Hepatocyte (in vitro differentiated cells): ENCODE results near the gene PRADC1. TPM values are rescaled to one million over a fixed set of nuclear protein-coding genes. Genes with fewer than 3 reads are reported as not detected.
"Not testable (repeated sequence)": the region's sequence is repeated elsewhere in the genome, so short reads cannot be mapped to it uniquely, and the experiment has no call there.

Experiments
- DNase-seq: peaks from one replicate; pipeline ENCODE4 v3.0.0-alpha.2; 2016; ENCODE audit warnings: low spot score
- H2AFZ ChIP-seq: fragments of 200-600 bp; sonication (generic); 2 replicates; pipeline ENCODE4 v1.6.0; 2016; ENCODE audit warnings: antibody characterized with exemption, mild to moderate bottlenecking
- H3K27ac ChIP-seq: fragments of 200-600 bp; sonication (generic); 2 replicates; pipeline ENCODE4 v1.5.1; 2016; ENCODE audit warnings: mild to moderate bottlenecking
- H3K27me3 ChIP-seq: fragments of 200-600 bp; sonication (generic); 2 replicates; pipeline ENCODE4 v1.6.1; 2016
- H3K36me3 ChIP-seq: fragments of 200-600 bp; sonication (generic); replicated peaks from 2 replicates; pipeline ENCODE4 v1.5.1; 2016; ENCODE audit warnings: low read depth; ENCODE audit not compliant: insufficient read depth
- H3K4me1 ChIP-seq: fragments of 200-600 bp; sonication (generic); 2 replicates; pipeline ENCODE4 v1.5.1; 2016; ENCODE audit warnings: mild to moderate bottlenecking, moderate library complexity; ENCODE audit not compliant: insufficient read depth
- H3K4me2 ChIP-seq: fragments of 200-600 bp; sonication (generic); 2 replicates; pipeline ENCODE4 v1.6.0; 2016
- H3K4me3 ChIP-seq: fragments of 200-600 bp; sonication (generic); 2 replicates; pipeline ENCODE4 v1.5.1; 2016; ENCODE audit warnings: mild to moderate bottlenecking
- H3K79me2 ChIP-seq: fragments of 200-600 bp; sonication (generic); 2 replicates; pipeline ENCODE4 v1.6.0; 2017; ENCODE audit warnings: mild to moderate bottlenecking
- H3K9me2 ChIP-seq: fragments of 200-600 bp; sonication (generic); replicated peaks from 2 replicates; pipeline ENCODE4 v1.6.0; 2017; ENCODE audit warnings: mild to moderate bottlenecking; ENCODE audit not compliant: insufficient read depth
- H3K9me3 ChIP-seq: fragments of 200-600 bp; sonication (generic); 2 replicates; pipeline ENCODE4 v1.5.1; 2016; ENCODE audit warnings: low read depth, mild to moderate bottlenecking
- H4K20me1 ChIP-seq: fragments of 200-600 bp; sonication (generic); 2 replicates; pipeline ENCODE4 v1.6.0; 2016; ENCODE audit warnings: mild to moderate bottlenecking; ENCODE audit not compliant: insufficient read depth, poor library complexity, severe bottlenecking
- CTCF ChIP-seq: fragments of 200-600 bp; sonication (generic); IDR thresholded peaks from 2 replicates; pipeline ENCODE4 v1.5.1; 2016; ENCODE audit warnings: antibody characterized with exemption, mild to moderate bottlenecking; ENCODE audit not compliant: poor library complexity
- EZH2 ChIP-seq: fragments of 200-600 bp; sonication (generic); IDR thresholded peaks from 2 replicates; pipeline ENCODE4 v1.6.1; 2016; ENCODE audit warnings: antibody characterized with exemption, mild to moderate bottlenecking, borderline replicate concordance
- EZH2phosphoT487 ChIP-seq: fragments of 200-600 bp; sonication (generic); IDR thresholded peaks from one replicate; pipeline ENCODE4 v1.6.1; 2018; ENCODE audit warnings: antibody characterized with exemption, mild to moderate bottlenecking, low read depth, moderate library complexity; ENCODE audit not compliant: unreplicated experiment, severe bottlenecking
- WGBS: methylation state at CpG from one replicate; pipeline ENCODE4 v1.1.6; 2016; ENCODE audit warnings: low lambda C conversion rate; ENCODE audit errors: missing lambda C conversion rate; 5-methylcytosine and 5-hydroxymethylcytosine counted together
- polyA plus RNA-seq: library from polyadenylated mRNA; unstranded; fragments of >200 nt; fragmentation: Nextera tagmentation; extraction: Ambion mirVana; gene quantifications from 2 replicates; pipeline ENCODE4 v1.2.1, GENCODE V29; 2016
- total RNA-seq: library from RNA; depleted of rRNA; stranded (reverse); fragments of >200 nt; gene quantifications from 2 replicates; pipeline ENCODE4 v1.2.3, GENCODE V29; 2014

Gene PRADC1
- total and polyA plus RNA-seq, 2 experiments from 2014 or later, result 36.6 to 39.7 TPM

- Histone ChIP-seq H3K79me2 (no peaks in the 10 kb centered on the region), H3K4me2 (no peak overlapping the region), H3K36me3 (no peaks in the 10 kb centered on the region), H3K27ac (no peak overlapping the region), H4K20me1 (no peaks in the 10 kb centered on the region), H2AFZ (no peak overlapping the region), H3K4me3 (no peak overlapping the region), H3K9me2 (no peaks in the 10 kb centered on the region), H3K27me3 (peaks cover 18% of the 10 kb centered on the region), H3K4me1 (peaks cover 6% of the 10 kb centered on the region), H3K9me3 (no peaks in the 10 kb centered on the region)
- DNase-seq, result no peak
- no peak for TF ChIP-seq EZH2
- no peak for TF ChIP-seq CTCF
- no peak for TF ChIP-seq EZH2phosphoT487
- 94% methylated on average over 16 of the region's 16 CpGs for WGBS
These were observed 30.7 kb upstream of the PRADC1 start for GRCh38 chr2:73263540-73264331.

GRCh38 chr2:73262691-73263429 lies 29.8 kb upstream of the PRADC1 start:
- not testable (repeated sequence) for H3K79me2 ChIP-seq, H3K9me2 ChIP-seq, H2AFZ ChIP-seq, H3K4me1 ChIP-seq, H3K4me3 ChIP-seq, H3K4me2 ChIP-seq, H3K27me3 ChIP-seq, H4K20me1 ChIP-seq, DNase-seq, H3K9me3 ChIP-seq, H3K27ac ChIP-seq, H3K36me3 ChIP-seq
- 95% methylated on average over 18 of the region's 18 CpGs for WGBS

- no peaks in the 10 kb centered on the region for H3K36me3 ChIP-seq
- no peak overlapping the region for H3K27ac ChIP-seq
- H3K9me2 ChIP-seq, result no peaks in the 10 kb centered on the region
- no peaks in the 10 kb centered on the region for H4K20me1 ChIP-seq
- H3K79me2 ChIP-seq, result no peaks in the 10 kb centered on the region
- no peak for TF ChIP-seq CTCF
- TF ChIP-seq EZH2, result no peak
- TF ChIP-seq EZH2phosphoT487, result no peak
- no peaks in the 10 kb centered on the region for H3K9me3 ChIP-seq
- H3K4me2 ChIP-seq, result no peak overlapping the region
- H3K4me3 ChIP-seq, result no peak overlapping the region
- DNase-seq, result no peak
- WGBS, result 91% methylated on average over 4 of the region's 4 CpGs
- no peaks in the 10 kb centered on the region for H3K4me1 ChIP-seq
- H2AFZ ChIP-seq, result no peak overlapping the region
- H3K27me3 ChIP-seq, result peaks cover 3% of the 10 kb centered on the region
These were observed 29.1 kb upstream of the PRADC1 start for GRCh38 chr2:73262108-73262651.

DNA sequence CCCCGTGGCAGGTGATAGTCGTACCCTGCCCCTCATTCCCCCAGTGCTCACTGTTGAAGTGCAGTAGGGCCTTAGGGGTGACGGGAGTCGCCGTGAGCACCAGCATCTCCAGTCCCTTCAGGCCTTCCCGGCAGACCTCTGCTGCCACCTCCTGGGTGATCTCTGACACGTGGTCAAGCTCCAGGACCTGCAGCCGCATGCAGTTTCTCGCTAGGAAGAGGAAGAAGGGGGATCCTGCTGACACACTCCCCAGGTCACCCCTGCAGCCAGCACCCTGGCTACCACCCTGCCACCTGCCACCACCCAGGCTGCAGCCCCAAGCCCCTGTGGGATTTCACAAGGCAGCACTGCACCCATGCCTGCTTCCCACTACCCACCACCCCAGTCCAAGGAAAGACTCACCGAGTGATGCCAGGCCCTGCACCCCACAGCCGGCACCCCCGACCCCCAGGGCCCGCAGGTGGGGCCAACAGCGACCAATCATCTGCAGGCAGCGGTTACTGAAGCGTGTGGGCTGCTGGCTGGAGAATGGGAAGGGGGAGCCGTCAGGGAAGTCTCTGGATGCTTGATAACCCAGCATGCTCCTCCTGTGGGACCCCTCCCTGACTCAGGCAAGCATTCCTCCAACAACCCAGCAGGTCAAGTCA lies 27.4 kb upstream of the PRADC1 start:
- Histone ChIP-seq H3K4me2 (no peak overlapping the region), H3K27ac (no peak overlapping the region), H2AFZ (no peak overlapping the region), H3K79me2 (no peaks in the 10 kb centered on the region), H3K9me3 (no peaks in the 10 kb centered on the region), H4K20me1 (no peaks in the 10 kb centered on the region), H3K4me3 (no peak overlapping the region), H3K27me3 (no peaks in the 10 kb centered on the region), H3K9me2 (no peaks in the 10 kb centered on the region), H3K4me1 (no peaks in the 10 kb centered on the region), H3K36me3 (no peaks in the 10 kb centered on the region)
- TF ChIP-seq CTCF, result peak; percentile 44
- no peak for TF ChIP-seq EZH2phosphoT487
- no peak for TF ChIP-seq EZH2
- WGBS, result 38% methylated on average over 16 of the region's 17 CpGs
- peak; percentile 69 for DNase-seq
